Keratinocyte (primary cell): ENCODE data around the gene PIK3AP1. TPM values are rescaled to one million over a fixed set of nuclear protein-coding genes. Genes with fewer than 3 reads are reported as not detected.

Experiments
- DNase-seq: peaks from one replicate; pipeline ENCODE4 v3.0.0-alpha.2; 2011; ENCODE audit warnings: low read depth, missing footprints, low spot score
- FAIRE-seq: peaks from 2 replicates; lab custom pipeline; 2011; peaks lifted over from hg19 to GRCh38; lab: Jason Lieb, UNC
- H2AFZ ChIP-seq: 2 replicates; pipeline ENCODE4 v1.6.0; 2012; ENCODE audit warnings: low read length, control low read depth, inconsistent platforms; ENCODE audit not compliant: control insufficient read depth
- H3K27ac ChIP-seq: 2 replicates; pipeline ENCODE4 v1.5.1; 2011; ENCODE audit warnings: low read length; ENCODE audit not compliant: control insufficient read depth, insufficient read depth
- H3K27me3 ChIP-seq: 3 replicates; pipeline ENCODE4 v1.6.0; 2011; ENCODE audit warnings: low read length; ENCODE audit not compliant: control insufficient read depth, insufficient read depth; ENCODE audit errors: extremely low read depth
- H3K36me3 ChIP-seq, 2 experiments: 2 replicates in 1 of 2; 3 replicates in 1 of 2; pipeline ENCODE4 v1.5.1; 2011; ENCODE audit warnings: low read length in 2 of 2, mild to moderate bottlenecking in 1 of 2; ENCODE audit not compliant: control insufficient read depth in 2 of 2, insufficient read depth in 2 of 2; ENCODE audit errors: extremely low read depth in 1 of 2
- H3K4me1 ChIP-seq: 3 replicates; pipeline ENCODE4 v1.5.1; 2011; ENCODE audit warnings: low read length; ENCODE audit not compliant: control insufficient read depth, insufficient read depth; ENCODE audit errors: extremely low read depth
- H3K4me2 ChIP-seq: 3 replicates; pipeline ENCODE4 v1.6.0; 2011; ENCODE audit warnings: low read depth, low read length; ENCODE audit not compliant: control insufficient read depth, insufficient read depth; ENCODE audit errors: extremely low read depth
- H3K4me3 ChIP-seq, 3 experiments: fragments of 200-600 bp in 1 of 3; sonication (generic) in 1 of 3; 2 replicates in 2 of 3; 3 replicates in 1 of 3; pipeline ENCODE4 v1.5.1; 2011 to 2016; ENCODE audit warnings: low read length in 3 of 3, mild to moderate bottlenecking in 3 of 3, control low read depth in 2 of 3, inconsistent platforms in 1 of 3, low read depth in 1 of 3, mixed read lengths in 1 of 3, mixed run types in 1 of 3, moderate library complexity in 1 of 3; ENCODE audit not compliant: control insufficient read depth in 2 of 3, insufficient read depth in 2 of 3; ENCODE audit errors: extremely low read depth in 1 of 3
- H3K79me2 ChIP-seq: 2 replicates; pipeline ENCODE4 v1.6.0; 2012; ENCODE audit warnings: low read length; ENCODE audit not compliant: control insufficient read depth, insufficient read depth
- H3K9ac ChIP-seq: 3 replicates; pipeline ENCODE4 v1.6.0; 2011; ENCODE audit warnings: low read length; ENCODE audit not compliant: control insufficient read depth, insufficient read depth; ENCODE audit errors: extremely low read depth
- H3K9me1 ChIP-seq: 3 replicates; pipeline ENCODE4 v1.6.0; 2011; ENCODE audit warnings: low read length; ENCODE audit not compliant: control insufficient read depth, insufficient read depth; ENCODE audit errors: extremely low read depth
- H3K9me3 ChIP-seq: 2 replicates; pipeline ENCODE4 v1.5.1; 2012; ENCODE audit warnings: low read depth, low read length; ENCODE audit not compliant: control insufficient read depth
- H4K20me1 ChIP-seq: 3 replicates; pipeline ENCODE4 v1.6.0; 2011; ENCODE audit warnings: low read length; ENCODE audit not compliant: control insufficient read depth, insufficient read depth; ENCODE audit errors: extremely low read depth
- EZH2 ChIP-seq: IDR thresholded peaks from one replicate; pipeline ENCODE4 v1.6.1; 2012; ENCODE audit warnings: inconsistent platforms, mild to moderate bottlenecking, low read length, moderate library complexity
- dilution Hi-C: fragments of 300-500 bp; cut with MboI; formaldehyde crosslinking; loops from one replicate; pipeline ENCODE4 v1.7.0; 2020; ENCODE audit warnings: low sequenced_read_pairs; ENCODE audit not compliant: extremely low pct_ligation_motif_present
- polyA plus RNA-seq, 5 experiments: library from polyadenylated mRNA; depleted of rRNA in 3 of 5; stranded (reverse) in 3 of 5; stranded (forward) in 1 of 5; unstranded in 1 of 5; fragments of >200 nt; gene quantifications; 1 replicate in 1 of 5; 2 replicates in 3 of 5; 3 replicates in 1 of 5; pipeline versions ENCODE4 v1.2.1 to v1.2.3, GENCODE V29; 2011 to 2012; ENCODE audit warnings: missing spikeins in 2 of 5, low read depth in 1 of 5, low replicate concordance in 1 of 5
- TF ChIP-seq, protein P1 (sequence below), 3 experiments: IDR thresholded peaks in 1 of 3; conservative IDR thresholded peaks in 1 of 3; optimal IDR thresholded peaks in 1 of 3; 2 replicates in 2 of 3; 3 replicates in 1 of 3; pipeline versions ENCODE3 to v1.5.1; 2011; ENCODE audit warnings: low read length in 3 of 3, mild to moderate bottlenecking in 3 of 3, moderate library complexity in 2 of 3, control low read depth in 1 of 3, inconsistent platforms in 1 of 3; ENCODE audit not compliant: insufficient read depth in 2 of 3; ENCODE audit errors: extremely low read depth in 1 of 3

PIK3AP1 gene
- polyA plus RNA-seq, 1 donor (not counting 4 experiments of a cell fraction or from before 2014, with no cell fraction given), result not detected

DNA sequence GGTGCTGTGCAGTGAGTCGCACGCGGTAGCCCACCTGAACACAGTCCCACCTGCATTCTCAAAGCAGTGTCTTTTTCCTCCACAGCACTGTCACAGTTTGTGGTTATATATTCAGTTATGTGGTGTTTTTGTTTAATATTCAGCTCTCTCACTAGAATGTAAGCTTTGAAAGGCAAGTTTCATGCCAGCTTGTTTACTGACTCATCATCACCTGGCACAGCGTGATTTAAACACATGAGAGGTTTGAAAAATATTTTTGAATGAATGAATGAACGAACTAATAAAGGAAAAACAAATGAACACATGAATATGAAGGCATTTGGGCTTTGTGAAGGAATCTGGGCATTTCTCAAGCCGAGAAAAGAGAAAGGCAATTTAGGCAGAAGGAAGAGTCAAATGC, 81.6 kb downstream of the PIK3AP1 start:
- no peak overlapping the region for H3K4me3 ChIP-seq
- H3K4me1 ChIP-seq, result no peaks in the 10 kb centered on the region
- dilution Hi-C loops, result no loop called here
- no peaks in the 10 kb centered on the region for H3K9me3 ChIP-seq
- no peak overlapping the region for H3K27ac ChIP-seq
- no peak overlapping the region for H3K4me2 ChIP-seq
- no peak for DNase-seq
- no peaks in the 10 kb centered on the region for H3K9me1 ChIP-seq
- no peak overlapping the region for H2AFZ ChIP-seq
- no peaks in the 10 kb centered on the region for H3K79me2 ChIP-seq
- H4K20me1 ChIP-seq, result no peaks in the 10 kb centered on the region
- H3K27me3 ChIP-seq, result peaks cover 5% of the 10 kb centered on the region
- no peak for FAIRE-seq
- no peaks in the 10 kb centered on the region for H3K36me3 ChIP-seq
- H3K9ac ChIP-seq, result no peak overlapping the region
- no peak for TF ChIP-seq EZH2
- TF ChIP-seq, protein P1, sequence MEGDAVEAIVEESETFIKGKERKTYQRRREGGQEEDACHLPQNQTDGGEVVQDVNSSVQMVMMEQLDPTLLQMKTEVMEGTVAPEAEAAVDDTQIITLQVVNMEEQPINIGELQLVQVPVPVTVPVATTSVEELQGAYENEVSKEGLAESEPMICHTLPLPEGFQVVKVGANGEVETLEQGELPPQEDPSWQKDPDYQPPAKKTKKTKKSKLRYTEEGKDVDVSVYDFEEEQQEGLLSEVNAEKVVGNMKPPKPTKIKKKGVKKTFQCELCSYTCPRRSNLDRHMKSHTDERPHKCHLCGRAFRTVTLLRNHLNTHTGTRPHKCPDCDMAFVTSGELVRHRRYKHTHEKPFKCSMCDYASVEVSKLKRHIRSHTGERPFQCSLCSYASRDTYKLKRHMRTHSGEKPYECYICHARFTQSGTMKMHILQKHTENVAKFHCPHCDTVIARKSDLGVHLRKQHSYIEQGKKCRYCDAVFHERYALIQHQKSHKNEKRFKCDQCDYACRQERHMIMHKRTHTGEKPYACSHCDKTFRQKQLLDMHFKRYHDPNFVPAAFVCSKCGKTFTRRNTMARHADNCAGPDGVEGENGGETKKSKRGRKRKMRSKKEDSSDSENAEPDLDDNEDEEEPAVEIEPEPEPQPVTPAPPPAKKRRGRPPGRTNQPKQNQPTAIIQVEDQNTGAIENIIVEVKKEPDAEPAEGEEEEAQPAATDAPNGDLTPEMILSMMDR (optimal IDR thresholded peaks at IDR 0.05 in 1 of 3, IDR thresholded peaks at IDR 0.05 in 1 of 3, conservative IDR thresholded peaks at IDR 0.05 in 1 of 3; ENCODE audit: extremely low read depth in 1 of 3, insufficient read depth in 2 of 3, low read length in 3 of 3), result no peak

DNA sequence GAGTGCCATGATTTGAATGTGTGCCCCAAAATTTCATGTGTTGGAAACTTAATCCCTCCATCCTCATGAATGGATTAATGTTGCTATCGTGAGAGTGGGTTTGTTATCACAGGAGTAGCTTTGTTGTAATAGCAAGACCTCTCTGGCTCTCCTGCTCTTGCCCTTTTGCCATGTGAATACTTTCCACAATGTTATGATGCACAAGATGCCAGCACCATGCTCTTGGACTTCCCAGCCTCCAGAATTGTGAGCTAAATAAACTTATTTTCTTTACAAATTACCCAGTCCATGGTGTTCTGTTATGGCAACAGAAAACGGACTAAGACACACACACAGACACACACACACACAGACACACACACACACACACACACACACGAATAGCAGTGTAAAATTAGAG, 82.2 kb downstream of the PIK3AP1 start:
- Histone ChIP-seq H2AFZ (no peak overlapping the region), H3K27ac (no peak overlapping the region), H3K9me1 (no peaks in the 10 kb centered on the region), H3K4me2 (no peak overlapping the region), H3K4me3 (no peak overlapping the region), H3K79me2 (no peaks in the 10 kb centered on the region), H3K9ac (no peak overlapping the region), H3K4me1 (no peaks in the 10 kb centered on the region), H3K36me3 (no peaks in the 10 kb centered on the region), H4K20me1 (no peaks in the 10 kb centered on the region), H3K9me3 (no peaks in the 10 kb centered on the region), H3K27me3 (peaks cover 5% of the 10 kb centered on the region)
- no peak for TF ChIP-seq EZH2
- TF ChIP-seq, protein P1 (optimal IDR thresholded peaks at IDR 0.05 in 1 of 3, IDR thresholded peaks at IDR 0.05 in 1 of 3, conservative IDR thresholded peaks at IDR 0.05 in 1 of 3; ENCODE audit: extremely low read depth in 1 of 3, insufficient read depth in 2 of 3, low read length in 3 of 3), result no peak
- FAIRE-seq, result no peak
- no peak for DNase-seq
- dilution Hi-C loops, result no loop called here
